Esophagus mucosa (tissue), 1 donor: Measurements from ENCODE around the gene RBFOX2. TPM values are rescaled to one million over a fixed set of nuclear protein-coding genes. Genes with fewer than 3 reads are reported as not detected.
"Not testable (repeated sequence)": the region's sequence is repeated elsewhere in the genome, so short reads cannot be mapped to it uniquely, and the experiment has no call there.

Source experiments
- ATAC-seq: fragments of 200-7000 bp; cut with Tn5 transposase; one replicate; pipeline ENCODE4 v1.9.1; 2020
- total RNA-seq: library from RNA; stranded (reverse); gene quantifications from one replicate; pipeline ENCODE4 v1.2.4, GENCODE V29; 2023
- donor health status: DM: yes; HTN: yes; CAD: no.

The RBFOX2 gene
- total RNA-seq, 1 donor from 2014 or later, result 42.9 TPM

DNA sequence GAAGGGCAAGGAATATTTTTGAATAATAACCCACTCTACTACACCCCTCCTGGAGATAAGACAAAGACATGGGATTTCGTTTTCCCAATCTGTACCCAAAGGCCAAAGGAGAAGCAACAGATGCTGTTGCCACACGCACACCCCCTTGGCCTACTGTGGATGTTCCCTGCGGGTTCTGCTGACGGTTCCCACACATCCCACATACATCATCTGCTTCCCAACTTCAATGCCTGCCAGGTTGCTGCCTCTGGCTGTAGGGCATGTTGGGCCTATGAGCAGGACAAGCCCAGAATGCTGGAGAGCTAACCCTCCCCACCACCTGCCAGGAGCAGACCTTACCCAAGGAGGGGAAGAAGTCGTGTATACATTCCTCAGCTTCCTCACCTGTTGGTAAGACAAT is 13.6 kb upstream of the RBFOX2 start:
- ATAC-seq, result no peak

GRCh38 chr22:36039125-36039524 is 10.5 kb upstream of the RBFOX2 start:
- no peak for ATAC-seq

DNA sequence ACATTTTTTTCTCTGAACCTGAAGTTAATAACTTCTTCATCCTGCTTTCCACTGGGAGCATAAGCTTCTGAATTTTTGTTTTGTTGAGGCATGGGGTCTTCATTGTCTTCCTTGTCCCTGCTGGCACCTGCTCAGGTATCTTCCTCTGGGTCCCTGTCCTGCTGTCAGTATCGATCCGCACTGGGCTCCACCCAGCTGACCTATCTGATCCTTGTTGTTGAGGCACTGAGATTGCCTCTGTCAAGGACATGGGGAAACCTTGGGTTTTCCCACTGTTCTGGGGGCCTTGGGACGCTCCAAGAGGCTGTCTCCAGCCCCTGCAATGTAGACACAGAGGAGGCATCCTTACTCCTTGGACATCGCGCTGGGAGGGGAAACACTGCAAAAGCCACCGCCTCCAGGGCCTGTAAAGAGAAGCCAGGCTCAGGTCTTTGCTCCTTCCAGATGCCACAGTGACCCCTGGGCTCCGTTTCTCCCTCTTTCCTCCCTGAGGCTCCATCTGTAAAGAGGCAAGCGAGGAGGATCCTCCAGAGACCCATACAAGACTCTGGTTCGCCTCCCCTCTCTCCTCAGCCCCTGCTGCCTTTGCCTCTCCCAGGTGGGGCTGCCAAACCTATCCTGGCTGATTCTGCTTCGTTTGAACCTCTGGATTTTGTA is 8.6 kb upstream of the RBFOX2 start:
- ATAC-seq, result no peak

DNA sequence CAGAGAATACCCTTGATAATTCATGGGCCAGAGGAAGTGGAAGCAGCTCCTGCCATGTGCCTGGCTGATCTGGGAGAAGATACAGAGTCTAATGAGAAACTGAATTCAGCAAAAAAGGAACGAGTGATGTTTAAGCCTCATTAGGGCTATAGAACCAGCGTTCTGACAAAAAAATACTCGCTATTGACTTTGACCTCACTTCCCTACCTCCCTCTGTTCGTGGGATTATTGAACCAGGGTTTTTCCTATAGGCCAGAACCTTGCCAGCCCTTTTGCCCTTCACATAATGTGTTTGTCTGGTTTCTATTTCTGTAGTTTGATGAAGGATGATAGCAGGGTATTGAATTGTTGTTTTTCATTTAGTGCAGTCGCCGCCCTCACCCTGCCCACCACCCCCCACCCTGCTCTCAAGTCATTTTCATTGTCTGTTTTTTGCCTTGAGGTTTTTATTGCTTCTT is 7.6 kb upstream of the RBFOX2 start:
- ATAC-seq, result no peak

GRCh38 chr22:36032611-36033010 is 4.0 kb upstream of the RBFOX2 start:
- ATAC-seq, result no peak

GRCh38 chr22:36029406-36029755 is 757 bp upstream of the RBFOX2 start:
- no peak for ATAC-seq

DNA sequence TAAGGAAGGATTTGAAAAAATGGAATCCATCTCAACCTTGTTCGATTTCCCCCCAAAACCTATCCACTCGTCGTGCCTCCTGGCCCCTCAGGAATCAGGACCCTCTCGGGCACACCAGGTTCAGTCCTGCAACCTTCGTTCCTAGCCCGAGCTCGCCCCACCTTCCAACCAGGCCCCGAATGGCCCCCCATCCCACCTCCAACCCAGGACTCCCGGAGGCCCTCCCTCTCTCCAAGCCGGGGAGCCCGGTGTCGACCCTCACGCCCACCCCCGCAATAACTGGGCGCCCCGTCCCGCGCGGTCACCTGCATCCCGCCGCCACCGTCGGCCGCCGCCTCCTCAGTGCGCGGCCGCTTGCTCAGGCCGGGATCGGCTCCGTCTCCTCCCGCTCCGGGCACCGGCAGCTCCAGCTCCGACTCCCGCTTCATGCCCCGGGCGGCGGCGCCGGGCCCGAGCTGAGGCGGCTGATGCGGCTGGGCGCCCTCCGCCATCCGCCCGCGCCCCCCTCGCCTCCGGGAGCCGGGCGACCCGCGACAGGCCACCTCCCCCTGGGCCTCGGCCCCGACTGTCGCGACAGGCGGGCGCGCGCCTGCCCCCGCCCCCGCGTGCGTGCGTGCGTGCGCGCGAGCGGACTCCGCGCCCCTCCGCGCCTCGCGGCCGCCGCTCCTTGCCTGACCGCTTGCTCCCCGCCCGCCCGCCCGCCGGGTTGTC is 534 bp downstream of the RBFOX2 start:
- ATAC-seq, result peak; percentile 47

DNA sequence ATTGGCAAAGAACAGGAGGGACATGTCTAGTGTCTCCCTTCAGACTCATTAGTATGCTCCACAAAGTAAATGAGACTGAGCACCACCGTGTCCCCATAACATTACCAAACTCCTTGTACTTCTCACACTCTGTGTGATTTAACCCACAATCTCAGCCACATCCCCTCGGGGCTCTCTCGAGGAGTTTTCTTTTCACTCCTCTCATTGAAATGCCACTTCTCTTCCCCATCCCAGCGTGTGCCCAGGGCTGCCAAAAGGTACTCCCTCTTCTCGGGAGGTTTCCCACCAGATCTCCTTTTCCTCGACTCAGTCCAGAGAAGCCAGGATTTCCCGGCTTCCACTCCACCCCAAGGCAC is 1.1 kb downstream of the RBFOX2 start:
- no peak for ATAC-seq

GRCh38 chr22:36026741-36027140 is 1.9 kb downstream of the RBFOX2 start:
- ATAC-seq, result no peak

DNA sequence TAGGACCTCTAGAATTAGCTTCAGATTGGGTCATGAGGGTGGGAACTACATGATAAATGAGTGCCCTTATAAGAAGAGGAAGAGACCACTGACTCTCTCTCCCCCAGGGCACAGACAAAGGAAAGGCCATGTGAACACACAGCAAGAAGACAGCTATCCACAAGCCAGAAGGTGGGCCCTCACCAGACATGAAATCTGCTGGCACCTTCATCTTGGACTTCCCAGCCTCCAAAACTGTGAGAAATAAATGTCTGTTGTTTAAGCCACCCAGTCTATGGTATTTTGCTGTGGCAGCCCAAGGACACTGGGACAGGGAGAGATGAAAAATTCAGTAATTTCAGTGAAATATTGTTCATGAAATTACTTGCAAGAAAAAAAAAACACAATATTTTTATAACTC is 5.9 kb downstream of the RBFOX2 start:
- ATAC-seq, result no peak

GRCh38 chr22:36022162-36022561 is 6.5 kb downstream of the RBFOX2 start:
- ATAC-seq, result peak; percentile 20

GRCh38 chr22:36021606-36022153 is 6.9 kb downstream of the RBFOX2 start:
- ATAC-seq, result no peak

DNA sequence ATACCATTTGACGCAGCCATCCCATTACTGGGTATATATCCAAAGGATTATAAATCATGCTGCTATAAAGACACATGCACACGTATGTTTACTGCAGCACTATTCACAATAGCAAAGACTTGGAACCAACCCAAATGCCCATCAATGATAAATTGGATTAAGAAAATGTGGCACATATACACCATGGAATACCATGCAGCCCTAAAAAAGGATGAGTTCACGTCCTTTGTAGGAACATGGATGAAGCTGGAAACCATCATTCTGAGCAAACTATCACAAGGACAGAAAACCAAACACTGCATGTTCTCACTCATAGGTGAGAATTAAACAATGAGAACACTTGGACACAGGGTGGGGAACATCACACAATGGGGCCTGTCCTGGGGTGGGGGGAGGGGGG is 7.8 kb downstream of the RBFOX2 start:
- not testable (repeated sequence) for ATAC-seq

DNA sequence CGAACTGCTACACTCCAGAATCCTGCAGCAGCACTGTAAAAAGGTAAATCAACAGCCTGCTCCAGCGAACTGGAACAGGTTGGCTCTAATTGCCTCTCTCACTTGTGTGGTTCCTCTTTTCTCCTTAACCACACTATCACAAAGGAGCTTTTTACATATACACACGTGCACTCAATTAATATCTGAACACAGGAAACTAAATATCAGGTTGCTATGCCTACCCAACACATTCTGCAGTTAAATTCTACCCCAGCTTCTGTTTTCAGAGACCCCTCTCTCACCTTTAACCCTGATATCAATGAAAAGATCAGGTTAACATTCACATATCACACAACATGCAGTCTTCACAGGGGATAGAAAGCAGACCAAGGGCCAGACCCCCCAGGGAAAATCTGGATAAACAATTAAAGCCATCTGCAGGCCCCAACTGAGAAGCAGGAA is 11.0 kb downstream of the RBFOX2 start:
- no peak for ATAC-seq

- no peak for ATAC-seq
These were observed 11.9 kb downstream of the RBFOX2 start for GRCh38 chr22:36016684-36017083.

- no peak for ATAC-seq
These were observed 12.7 kb downstream of the RBFOX2 start for GRCh38 chr22:36015811-36016529.

DNA sequence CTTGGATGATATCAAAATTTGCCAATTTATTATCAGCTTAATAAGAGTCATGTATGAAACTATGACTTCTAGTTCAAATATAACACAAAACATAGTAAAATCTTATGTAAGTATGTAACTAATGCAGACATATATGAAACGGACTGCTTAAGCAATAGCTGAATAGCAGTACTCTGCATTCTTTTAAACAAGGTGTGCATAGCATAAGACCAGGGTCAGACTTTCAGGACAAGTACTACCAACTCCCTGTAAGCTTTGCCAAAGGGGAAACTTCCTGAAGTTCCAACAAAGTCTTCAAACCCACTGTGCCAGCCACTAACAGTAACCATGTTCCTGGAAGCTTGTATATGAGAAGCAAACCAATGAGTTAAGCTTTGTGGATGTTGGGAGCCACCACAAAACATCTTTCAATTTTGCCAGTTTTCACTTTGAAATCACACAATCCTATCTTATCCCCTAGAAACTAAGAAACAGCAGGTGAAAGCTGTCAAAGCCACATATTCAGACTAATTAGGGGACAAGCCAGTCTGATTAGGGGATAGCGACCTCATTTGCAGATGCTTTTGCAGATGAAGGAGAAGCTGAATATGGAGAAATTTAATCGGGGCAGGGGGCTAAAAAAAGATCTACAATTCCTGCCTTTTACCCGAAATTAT is 13.3 kb downstream of the RBFOX2 start:
- no peak for ATAC-seq

GRCh38 chr22:36014546-36015074 is 14.0 kb downstream of the RBFOX2 start:
- ATAC-seq, result no peak

DNA sequence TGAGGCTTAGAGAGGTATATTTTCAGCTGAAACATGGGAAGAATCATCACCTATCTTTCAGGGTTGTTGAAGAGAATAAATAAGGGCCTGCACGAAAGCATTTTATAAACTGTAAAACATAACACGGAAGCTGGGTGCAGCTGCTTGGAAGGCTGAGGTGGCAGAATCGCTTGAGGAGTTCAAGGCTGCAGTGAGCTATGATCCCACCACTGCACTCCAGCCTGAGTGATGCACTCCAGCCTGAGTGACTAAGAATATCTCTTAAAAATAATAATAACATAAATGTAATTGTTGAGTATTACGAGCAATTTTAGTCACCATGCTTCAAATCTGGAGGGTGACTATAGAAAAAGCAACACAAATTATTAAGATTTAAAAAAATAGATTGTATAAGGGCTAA is 16.3 kb downstream of the RBFOX2 start:
- no peak for ATAC-seq

DNA sequence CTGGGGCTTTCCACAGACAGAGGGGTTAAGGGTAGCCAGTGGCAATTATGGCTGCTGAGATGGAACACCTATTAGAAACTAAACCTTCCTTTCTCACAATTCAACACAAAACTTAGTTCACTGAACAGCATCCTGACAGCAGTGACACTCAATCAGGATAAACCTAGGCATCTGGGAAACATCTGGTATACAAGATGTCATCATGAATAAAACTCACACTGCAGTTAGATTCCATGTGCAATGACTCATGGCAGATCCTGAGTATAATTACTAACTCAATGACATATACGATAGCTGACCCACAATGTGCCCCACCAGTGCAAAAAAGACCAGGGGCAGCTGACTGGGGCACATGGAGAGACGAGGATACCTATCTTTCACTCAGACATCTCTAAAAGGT is 17.7 kb downstream of the RBFOX2 start:
- no peak for ATAC-seq

- no peak for ATAC-seq
These were observed 18.5 kb downstream of the RBFOX2 start for GRCh38 chr22:36010090-36010489.

DNA sequence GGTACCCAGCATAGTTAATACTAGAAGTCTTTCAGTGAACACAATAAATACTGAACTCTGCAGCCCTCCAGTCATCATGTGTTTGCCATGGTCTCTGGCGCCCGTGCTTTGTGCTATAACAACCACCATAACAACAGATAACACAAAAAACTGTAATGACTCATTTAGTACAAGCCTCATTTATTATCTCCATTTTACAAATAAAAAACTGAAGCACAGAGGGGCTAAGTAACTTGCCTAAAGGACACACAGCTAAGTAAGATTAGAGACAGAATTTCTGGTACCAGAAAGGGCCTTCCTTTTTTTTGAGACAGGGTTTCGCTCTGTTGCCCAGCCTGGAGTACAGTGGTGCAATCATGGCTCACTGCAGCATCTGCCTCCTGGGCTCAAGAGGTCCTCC is 19.5 kb downstream of the RBFOX2 start:
- no peak for ATAC-seq

DNA sequence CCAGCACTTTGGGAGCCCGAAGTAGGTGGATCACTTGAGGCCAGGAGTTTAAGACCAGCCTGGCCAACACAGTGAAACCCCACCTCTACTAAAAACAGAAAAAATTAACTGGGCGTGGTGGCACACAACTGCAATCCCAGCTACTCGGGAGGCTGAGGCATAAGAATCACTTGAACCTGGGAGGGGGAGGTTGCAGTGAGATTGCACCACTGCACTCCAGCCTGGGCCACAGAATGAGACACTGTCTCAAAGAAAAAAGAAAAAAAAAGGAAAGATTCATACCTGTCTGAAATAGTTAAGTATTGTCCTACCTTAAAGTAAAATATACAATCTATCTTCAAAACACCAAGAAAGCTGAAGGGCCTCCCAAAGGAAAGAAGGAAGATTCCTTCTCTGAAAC is 20.1 kb downstream of the RBFOX2 start:
- ATAC-seq, result no peak
